ENCODE results near the gene CACNB4.

CACNB4 gene

DNA sequence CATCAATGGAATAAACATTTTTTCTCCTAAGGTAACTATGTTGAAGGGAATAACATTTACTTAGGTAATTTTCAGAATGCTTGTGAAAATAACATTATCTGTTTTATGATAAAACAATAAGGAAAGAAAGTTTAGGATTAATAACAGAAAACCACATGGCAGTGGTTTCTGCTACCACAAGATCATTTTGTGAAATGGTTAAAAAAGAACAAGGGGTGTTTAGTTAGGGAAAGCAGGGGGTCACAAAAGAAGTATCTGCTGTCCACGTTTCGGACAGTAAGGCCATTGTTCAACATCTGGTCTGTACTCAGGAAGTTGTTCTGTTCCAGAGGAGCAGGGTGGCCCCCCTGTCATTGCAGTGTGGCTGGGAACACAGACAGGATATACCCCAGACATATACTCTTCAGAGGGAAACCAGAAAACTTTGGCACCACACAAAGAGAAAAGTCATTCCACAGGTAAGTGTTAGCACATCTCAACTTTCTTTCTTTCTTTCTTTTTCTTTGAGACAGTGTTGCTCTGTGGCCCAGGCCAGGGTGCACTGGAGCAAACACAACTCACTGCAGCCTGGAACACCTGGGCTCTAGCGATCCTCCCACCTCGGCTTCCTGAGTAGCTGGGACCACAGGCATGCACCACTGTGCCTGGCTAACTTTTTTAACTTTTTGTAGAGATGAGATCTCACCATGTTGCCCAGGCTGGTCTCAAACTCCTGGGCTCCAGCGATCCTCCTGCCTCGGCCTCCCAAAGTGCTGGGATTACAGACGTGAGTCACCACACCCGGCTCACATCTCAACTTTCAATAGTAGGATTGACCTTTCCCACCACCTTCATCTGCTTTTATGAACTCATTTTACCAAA, 255.8 kb downstream of the CACNB4 start:
- no peak overlapping the region for H3K27ac ChIP-seq
- no peak for DNase-seq (ENCODE audit: low read depth, low spot score)

GRCh38 chr2:151841047-151841424, 257.8 kb downstream of the CACNB4 start:
- no peak for DNase-seq (ENCODE audit: low read depth, low spot score)

DNA sequence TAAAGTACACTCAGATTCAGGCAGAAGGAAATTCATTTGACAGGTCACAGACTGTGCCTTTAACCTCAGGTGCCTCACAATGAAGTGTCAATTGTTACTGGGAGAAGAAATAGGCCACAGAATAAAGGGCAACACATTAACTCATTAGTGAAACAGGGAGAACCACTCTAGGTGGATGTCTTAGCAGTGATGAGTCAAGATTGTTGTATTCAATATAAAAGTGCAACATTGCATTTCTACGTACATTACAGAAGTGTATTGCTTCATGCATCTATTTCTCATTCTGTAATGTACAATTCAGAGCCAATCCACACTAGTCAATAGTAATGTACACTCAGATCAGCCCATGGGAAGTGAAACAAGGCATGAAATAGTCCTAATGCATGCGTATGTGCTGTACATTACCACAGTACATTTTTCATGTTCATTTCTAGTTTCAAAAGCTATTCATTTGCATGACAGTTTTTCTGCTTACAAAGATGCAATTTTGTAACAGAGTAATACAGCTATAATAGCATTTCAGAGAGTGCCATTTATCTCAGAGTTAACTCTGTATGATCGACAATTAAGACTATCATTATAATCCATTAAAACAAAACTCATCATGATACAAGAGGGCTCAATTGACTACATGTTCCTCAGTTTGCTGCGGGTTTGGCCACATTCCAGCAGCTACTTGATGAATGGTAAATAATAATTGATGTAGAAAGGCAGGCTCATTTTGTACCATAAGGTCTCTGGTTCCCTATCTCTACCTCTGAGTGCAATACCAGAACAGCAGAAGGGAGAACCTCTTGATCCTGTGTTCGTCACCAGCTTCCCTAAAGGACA, 258.4 kb downstream of the CACNB4 start:
- no peak for DNase-seq (ENCODE audit: low read depth, low spot score)
- H3K27ac ChIP-seq = peak overlapping the region; percentile 2

More at GRCh38 chr2:151841047-151841424, 257.8 kb downstream of the CACNB4 start:
- peak overlapping the region; percentile 2 for H3K27ac ChIP-seq

DNA sequence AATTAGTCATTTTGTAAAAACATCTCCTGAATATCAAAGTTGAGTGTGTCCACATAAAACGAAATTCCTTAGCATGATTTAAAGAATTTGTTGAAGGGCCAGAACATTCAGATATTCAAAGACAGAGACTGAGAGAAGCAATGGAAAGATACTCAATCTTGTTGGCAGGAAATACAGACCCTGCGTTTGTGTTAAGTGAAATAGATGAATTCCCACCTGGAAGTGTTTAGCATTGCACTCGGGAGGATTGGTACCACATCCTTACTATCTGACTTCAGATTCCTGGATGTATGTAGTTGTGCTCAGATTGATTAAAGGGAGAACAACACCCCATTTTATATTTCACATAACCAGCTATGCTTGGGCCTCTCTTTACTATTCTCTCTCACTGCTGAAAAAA, 260.9 kb downstream of the CACNB4 start:
- no peak for DNase-seq (ENCODE audit: low read depth, low spot score)
- no peak overlapping the region for H3K27ac ChIP-seq

DNA sequence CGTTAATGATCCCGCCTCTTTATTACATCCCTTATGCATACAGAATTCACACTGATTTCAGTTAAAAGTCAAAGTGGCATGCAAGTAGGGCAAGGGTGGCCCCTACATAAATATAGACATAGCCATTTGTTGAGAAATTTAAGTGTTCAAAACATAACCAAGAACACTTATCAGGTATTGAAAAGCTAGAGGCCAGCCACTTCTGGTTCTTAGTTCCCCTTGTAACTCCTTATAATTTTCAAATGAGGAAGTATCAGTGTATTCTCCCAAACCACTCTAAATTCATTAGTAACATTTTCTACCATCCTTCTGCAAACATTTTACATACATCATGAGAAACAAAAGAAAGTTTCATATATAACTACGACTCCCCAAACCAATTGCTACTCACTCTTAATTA, 264.9 kb downstream of the CACNB4 start:
- no peak overlapping the region for H3K27ac ChIP-seq
- DNase-seq (ENCODE audit: low read depth, low spot score) = no peak

DNA sequence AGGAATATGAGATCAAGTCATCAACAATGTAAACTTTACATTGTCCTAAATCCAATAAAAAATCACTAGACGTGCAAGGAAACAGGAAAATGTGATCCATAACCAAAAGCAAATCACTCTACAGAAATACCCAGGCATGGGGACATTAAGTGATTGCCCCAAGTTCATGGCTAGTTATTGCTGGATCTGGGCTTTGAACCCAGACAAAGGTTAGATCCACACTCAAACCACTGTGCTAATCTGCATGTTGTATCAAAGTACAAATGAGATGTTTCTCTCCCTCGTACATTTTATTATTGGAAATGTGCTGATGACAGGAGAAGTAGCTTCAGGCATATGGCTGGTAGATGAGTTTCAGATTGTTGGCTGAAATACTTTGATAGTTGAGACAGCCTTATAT, 267.9 kb downstream of the CACNB4 start:
- no peak for DNase-seq (ENCODE audit: low read depth, low spot score)
- H3K27ac ChIP-seq = no peak overlapping the region

- DNase-seq (ENCODE audit: low read depth, low spot score) = no peak
- no peak overlapping the region for H3K27ac ChIP-seq
These were observed 269.9 kb downstream of the CACNB4 start for GRCh38 chr2:151828890-151829324.

GRCh38 chr2:151828143-151828889, 270.5 kb downstream of the CACNB4 start, which contains the start of gene ARL5A:
Gene ARL5A (minus strand): TSS chr2:151828421. CDS start chr2:151828176, 245 bp downstream.
- H3K27ac ChIP-seq = peak within 1 kb of the TSS; percentile 28
- DNase-seq (ENCODE audit: low read depth, low spot score) = peak; percentile 66

- no peak for DNase-seq (ENCODE audit: low read depth, low spot score)
- H3K27ac ChIP-seq = peak overlapping the region; percentile 28
These were observed 271.2 kb downstream of the CACNB4 start for GRCh38 chr2:151827564-151828142.

GRCh38 chr2:151826737-151827157, 272.1 kb downstream of the CACNB4 start:
- DNase-seq (ENCODE audit: low read depth, low spot score) = no peak

GRCh38 chr2:151824886-151825285, 274.0 kb downstream of the CACNB4 start:
- no peak overlapping the region for H3K27ac ChIP-seq
- no peak for DNase-seq (ENCODE audit: low read depth, low spot score)

More at GRCh38 chr2:151826737-151827157, 272.1 kb downstream of the CACNB4 start:
- no peak overlapping the region for H3K27ac ChIP-seq

GRCh38 chr2:151823651-151824050, 275.2 kb downstream of the CACNB4 start:
- no peak overlapping the region for H3K27ac ChIP-seq
- DNase-seq (ENCODE audit: low read depth, low spot score) = no peak

- H3K27ac ChIP-seq = no peak overlapping the region
- DNase-seq (ENCODE audit: low read depth, low spot score) = no peak
These were observed 278.9 kb downstream of the CACNB4 start for GRCh38 chr2:151819920-151820319.

GRCh38 chr2:151817929-151818328, 280.9 kb downstream of the CACNB4 start:
- no peak for DNase-seq (ENCODE audit: low read depth, low spot score)
- no peak overlapping the region for H3K27ac ChIP-seq

DNA sequence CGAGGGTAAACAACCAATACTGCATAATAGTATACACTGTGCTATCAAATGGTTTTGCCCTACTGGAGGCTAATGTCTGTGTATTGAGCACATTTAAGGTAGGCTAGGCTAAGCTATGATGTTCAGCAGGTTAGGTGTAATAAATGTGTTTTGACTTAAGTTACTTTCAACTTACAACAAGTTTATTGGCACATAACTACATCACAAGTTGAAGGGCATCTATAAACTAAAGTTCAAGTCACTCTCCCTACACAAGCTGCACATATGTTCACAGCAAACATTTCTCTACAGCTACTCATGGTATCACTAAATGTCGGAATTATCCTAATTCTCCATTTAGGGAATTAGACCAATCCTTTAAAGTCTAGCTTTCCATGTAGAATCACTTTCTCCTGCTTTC, 282.0 kb downstream of the CACNB4 start:
- DNase-seq (ENCODE audit: low read depth, low spot score) = no peak
- no peak overlapping the region for H3K27ac ChIP-seq

DNA sequence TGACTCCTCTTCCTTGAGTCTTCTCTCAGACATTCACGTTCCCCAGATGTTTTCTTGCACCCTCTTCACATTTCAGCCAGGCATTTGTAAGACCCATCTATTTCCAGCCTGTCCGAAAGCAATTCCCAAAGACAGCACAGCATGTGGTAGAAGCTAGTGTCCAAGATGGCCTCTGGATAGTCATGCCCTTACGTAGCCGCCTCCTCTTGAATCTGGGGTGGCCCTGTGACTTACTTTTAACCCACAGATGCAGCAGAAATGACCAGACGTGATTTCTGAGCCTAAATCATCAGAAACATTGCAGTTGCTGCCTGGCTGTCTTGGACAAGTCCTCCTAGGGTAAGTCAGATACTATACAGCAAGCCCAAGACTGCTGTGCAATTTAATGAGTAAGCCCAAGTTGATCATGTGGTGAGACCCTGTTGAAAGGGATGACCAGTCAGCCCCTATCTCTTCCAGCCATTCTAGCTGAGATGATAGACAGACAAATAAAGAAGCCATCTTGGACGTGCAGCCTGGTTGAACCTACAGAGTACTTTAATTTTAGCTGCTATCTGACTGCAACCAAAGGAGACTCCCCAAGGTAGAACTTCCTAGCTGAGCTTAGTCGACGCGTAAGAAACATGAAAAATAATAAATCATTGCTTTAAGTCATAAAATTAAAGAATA, 282.9 kb downstream of the CACNB4 start:
- DNase-seq (ENCODE audit: low read depth, low spot score) = no peak

GRCh38 chr2:151810489-151810888, 288.4 kb downstream of the CACNB4 start:
- no peak overlapping the region for H3K27ac ChIP-seq
- DNase-seq (ENCODE audit: low read depth, low spot score) = no peak

More for the DNA sequence above, 282.9 kb downstream of the CACNB4 start:
- H3K27ac ChIP-seq = no peak overlapping the region

- H3K27ac ChIP-seq = no peak overlapping the region
These were observed 289.8 kb downstream of the CACNB4 start for GRCh38 chr2:151809073-151809383.

GRCh38 chr2:151808258-151809072, 290.4 kb downstream of the CACNB4 start:
- no peak overlapping the region for H3K27ac ChIP-seq

More at GRCh38 chr2:151809073-151809383, 289.8 kb downstream of the CACNB4 start:
- DNase-seq (ENCODE audit: low read depth, low spot score) = no peak

More at GRCh38 chr2:151808258-151809072, 290.4 kb downstream of the CACNB4 start:
- no peak for DNase-seq (ENCODE audit: low read depth, low spot score)
